GM12874 (cell line): ENCODE data around the gene PLXNB1.

Source experiments
- TF ChIP-seq, protein P1 (sequence below): IDR thresholded peaks from 2 replicates; pipeline ENCODE4 v1.5.1; 2011; ENCODE audit warnings: low read depth, mild to moderate bottlenecking, control low read depth, low read length, moderate library complexity; ENCODE audit not compliant: insufficient read depth

Gene PLXNB1, protein sequence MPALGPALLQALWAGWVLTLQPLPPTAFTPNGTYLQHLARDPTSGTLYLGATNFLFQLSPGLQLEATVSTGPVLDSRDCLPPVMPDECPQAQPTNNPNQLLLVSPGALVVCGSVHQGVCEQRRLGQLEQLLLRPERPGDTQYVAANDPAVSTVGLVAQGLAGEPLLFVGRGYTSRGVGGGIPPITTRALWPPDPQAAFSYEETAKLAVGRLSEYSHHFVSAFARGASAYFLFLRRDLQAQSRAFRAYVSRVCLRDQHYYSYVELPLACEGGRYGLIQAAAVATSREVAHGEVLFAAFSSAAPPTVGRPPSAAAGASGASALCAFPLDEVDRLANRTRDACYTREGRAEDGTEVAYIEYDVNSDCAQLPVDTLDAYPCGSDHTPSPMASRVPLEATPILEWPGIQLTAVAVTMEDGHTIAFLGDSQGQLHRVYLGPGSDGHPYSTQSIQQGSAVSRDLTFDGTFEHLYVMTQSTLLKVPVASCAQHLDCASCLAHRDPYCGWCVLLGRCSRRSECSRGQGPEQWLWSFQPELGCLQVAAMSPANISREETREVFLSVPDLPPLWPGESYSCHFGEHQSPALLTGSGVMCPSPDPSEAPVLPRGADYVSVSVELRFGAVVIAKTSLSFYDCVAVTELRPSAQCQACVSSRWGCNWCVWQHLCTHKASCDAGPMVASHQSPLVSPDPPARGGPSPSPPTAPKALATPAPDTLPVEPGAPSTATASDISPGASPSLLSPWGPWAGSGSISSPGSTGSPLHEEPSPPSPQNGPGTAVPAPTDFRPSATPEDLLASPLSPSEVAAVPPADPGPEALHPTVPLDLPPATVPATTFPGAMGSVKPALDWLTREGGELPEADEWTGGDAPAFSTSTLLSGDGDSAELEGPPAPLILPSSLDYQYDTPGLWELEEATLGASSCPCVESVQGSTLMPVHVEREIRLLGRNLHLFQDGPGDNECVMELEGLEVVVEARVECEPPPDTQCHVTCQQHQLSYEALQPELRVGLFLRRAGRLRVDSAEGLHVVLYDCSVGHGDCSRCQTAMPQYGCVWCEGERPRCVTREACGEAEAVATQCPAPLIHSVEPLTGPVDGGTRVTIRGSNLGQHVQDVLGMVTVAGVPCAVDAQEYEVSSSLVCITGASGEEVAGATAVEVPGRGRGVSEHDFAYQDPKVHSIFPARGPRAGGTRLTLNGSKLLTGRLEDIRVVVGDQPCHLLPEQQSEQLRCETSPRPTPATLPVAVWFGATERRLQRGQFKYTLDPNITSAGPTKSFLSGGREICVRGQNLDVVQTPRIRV (N-terminal part only)

DNA sequence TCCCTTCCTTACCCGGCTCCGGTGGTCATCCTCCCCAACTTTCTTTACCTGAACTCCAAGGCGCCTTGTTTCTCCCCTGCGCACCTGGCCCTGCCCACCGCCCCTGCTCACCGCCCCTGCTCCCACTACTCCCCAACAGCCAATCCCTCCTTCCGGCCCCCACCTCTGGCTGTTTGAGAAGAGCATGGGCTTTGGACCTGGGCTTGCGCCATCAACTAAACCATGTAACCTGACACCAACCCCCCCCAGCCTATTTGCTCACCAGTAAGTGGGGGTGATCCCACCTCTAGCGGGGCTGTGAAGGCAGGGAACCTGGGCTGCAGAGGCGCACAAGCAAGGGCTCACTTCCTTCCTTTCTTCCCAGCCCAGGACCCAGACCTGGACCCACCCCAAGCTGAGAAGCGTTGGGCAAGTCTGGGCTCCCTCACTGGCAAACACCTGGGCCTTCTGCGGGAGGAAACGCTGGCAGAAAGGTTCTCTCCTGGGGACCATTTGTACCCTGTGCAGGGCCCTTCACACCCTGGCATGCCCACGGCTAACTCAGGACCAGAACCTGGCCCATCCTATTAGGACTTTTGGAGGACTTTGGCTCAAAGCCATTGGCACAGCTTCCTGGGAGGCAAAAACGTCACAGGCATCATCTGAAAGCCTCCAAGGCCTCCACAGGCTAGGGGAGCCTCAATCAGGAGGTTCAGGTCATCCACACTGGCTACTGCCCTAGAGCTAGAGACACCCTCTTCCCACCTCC, at the start of gene PLXNB1:
Gene PLXNB1, minus strand, starts transcription at position 127 of the 748 bp plus-strand sequence. CDS start 5,475 bp downstream, outside the sequence.
- TF ChIP-seq, protein P1, sequence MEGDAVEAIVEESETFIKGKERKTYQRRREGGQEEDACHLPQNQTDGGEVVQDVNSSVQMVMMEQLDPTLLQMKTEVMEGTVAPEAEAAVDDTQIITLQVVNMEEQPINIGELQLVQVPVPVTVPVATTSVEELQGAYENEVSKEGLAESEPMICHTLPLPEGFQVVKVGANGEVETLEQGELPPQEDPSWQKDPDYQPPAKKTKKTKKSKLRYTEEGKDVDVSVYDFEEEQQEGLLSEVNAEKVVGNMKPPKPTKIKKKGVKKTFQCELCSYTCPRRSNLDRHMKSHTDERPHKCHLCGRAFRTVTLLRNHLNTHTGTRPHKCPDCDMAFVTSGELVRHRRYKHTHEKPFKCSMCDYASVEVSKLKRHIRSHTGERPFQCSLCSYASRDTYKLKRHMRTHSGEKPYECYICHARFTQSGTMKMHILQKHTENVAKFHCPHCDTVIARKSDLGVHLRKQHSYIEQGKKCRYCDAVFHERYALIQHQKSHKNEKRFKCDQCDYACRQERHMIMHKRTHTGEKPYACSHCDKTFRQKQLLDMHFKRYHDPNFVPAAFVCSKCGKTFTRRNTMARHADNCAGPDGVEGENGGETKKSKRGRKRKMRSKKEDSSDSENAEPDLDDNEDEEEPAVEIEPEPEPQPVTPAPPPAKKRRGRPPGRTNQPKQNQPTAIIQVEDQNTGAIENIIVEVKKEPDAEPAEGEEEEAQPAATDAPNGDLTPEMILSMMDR, result no peak

DNA sequence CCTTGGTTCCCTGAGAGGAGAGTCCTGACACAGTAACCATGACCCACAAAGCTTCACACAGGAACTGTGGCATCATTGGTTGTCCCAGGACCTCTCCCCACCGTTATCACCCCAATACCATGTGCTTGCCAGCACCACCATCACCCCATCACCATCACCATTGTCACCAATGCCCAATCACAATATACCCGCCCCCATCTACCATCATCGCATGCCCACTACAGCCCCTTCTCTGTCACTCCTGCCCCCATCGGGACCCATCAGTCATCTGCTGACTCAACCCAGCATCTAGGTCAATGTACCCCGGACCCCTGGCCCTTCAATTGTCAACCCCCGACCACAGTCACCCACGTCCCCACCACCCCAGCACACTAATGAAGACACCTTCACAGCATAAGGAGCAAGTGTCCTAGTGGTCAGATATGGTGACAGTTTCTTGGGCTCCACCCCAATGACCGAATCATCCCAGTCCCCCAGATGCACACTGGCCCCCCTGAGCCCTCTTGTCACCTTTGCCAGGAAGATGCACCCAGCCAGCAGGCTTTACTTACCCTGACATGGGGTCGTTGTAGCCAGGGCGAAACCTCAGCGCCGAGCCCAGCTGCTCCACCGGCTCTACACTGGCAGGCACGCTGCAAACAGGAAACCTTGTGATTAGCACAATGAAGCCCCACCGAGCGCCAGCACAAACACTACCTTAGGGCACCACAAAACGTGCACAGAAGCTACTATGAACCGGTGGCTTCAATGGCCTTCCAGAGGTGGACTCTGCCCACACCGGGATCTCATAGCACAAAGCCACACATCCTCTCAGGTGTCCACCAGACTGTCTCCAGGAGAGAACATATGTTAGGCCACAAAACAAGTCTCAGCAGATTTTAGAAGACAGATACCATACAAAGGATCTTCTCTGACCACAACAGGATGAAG, 49.0 kb upstream of the PLXNB1 start:
- TF ChIP-seq, protein P1, result no peak

DNA sequence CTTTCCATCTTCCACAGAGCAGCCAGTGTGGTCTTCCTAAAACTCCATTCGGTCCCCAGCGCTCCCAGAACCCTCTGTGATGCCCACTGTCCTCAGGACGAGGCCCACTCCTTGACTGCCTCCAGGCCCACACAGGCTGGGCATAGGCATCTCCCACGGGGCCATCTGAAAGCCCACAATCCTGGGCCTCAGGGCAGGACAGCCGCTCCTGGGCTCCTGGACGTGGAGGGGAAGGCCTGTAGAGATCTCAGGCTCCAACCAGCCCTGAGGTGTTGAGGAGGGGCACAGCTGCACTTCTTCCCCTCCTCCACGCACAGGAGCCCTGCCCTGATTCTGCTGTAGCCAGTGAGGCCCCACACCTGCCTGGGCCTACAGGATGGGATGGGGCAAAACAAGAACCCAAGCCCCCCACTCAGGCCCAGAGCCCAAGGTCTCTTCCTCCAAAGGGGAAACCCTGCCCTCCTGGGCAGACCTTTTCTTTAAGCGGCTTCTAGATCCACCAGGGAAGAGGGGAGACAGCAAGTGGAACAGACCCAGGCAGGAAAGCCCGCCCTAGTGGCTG, 48.2 kb upstream of the PLXNB1 start:
- TF ChIP-seq, protein P1, result no peak

DNA sequence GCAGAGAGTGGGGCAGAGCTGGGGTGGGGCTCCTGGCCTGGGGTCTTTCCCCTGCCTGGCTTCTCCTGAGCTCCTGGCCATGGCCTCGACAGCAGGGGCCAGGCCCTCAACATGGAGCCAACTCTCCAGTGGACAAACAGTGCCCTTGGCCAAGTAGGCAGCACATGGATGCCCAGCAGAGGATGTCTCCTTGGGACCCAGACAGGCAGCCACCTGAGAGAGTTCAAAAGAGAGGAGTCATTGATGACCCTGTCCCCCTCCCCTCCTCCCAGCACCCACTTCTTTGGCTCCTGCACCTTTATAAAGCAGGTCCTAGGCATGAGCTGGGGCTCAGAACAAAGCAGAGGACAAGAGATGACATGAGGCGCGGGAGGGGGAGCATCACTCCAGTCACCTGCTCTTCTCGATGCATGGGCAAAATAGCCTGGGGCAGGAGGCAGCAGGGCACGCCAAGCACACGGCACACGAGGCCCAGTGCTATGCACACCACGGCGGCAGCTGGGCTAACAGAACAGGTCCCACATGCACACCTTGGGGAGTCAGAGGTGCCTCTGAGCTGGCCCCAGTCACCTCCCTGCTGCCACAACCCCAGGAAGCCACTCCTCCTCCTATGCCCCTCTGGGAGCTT, 46.7 kb upstream of the PLXNB1 start:
- TF ChIP-seq, protein P1, result no peak

DNA sequence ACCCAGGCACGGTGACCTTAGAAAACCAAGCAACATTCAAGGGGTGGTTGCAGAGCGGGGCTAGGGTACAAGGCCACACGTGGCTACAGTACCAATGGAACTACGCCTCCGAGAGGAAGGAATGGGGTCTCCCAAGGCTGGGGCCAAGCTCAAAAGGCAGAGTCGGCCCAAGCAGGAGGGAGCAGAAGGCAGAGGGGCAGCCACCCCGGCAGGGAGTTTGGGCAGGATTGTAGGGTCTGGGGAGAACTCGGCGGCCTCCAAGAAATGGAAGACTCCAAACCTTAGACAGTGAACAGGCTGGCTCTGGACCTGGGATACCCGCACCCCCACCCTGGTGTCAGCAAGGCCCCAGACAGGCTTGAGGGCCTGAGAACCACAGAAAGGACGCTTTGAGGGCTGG, 45.3 kb upstream of the PLXNB1 start:
- TF ChIP-seq, protein P1, result no peak
